ENCODE data around the gene RPL38.
"Not testable (repeated sequence)": the region's sequence is repeated elsewhere in the genome, so short reads cannot be mapped to it uniquely, and the experiment has no call there.

RPL38 gene

GRCh38 chr17:74185571-74186185, 17.8 kb upstream of the RPL38 start:
- no peak for DNase-seq

- DNase-seq: no peak
Measured at GRCh38 chr17:74186498-74186897, 17.0 kb upstream of the RPL38 start.

GRCh38 chr17:74187761-74188160, 15.7 kb upstream of the RPL38 start:
- no peak for DNase-seq

GRCh38 chr17:74188687-74189086, 14.8 kb upstream of the RPL38 start:
- DNase-seq: not testable (repeated sequence)

- no peak for DNase-seq
Measured at GRCh38 chr17:74190154-74190553, 13.3 kb upstream of the RPL38 start.

- no peak for DNase-seq
Measured at GRCh38 chr17:74190807-74191406, 12.6 kb upstream of the RPL38 start.

- peak; percentile 56 for DNase-seq
Measured at GRCh38 chr17:74192950-74193781, 10.3 kb upstream of the RPL38 start.

- DNase-seq: no peak
Measured at GRCh38 chr17:74194682-74195081, 8.8 kb upstream of the RPL38 start.

- no peak for DNase-seq
Measured at GRCh38 chr17:74196541-74197317, 6.7 kb upstream of the RPL38 start.

- no peak for DNase-seq
Measured at GRCh38 chr17:74197801-74198200, 5.7 kb upstream of the RPL38 start.

- DNase-seq: no peak
Measured at GRCh38 chr17:74198694-74199093, 4.8 kb upstream of the RPL38 start.

GRCh38 chr17:74199306-74200092, 4.0 kb upstream of the RPL38 start:
- DNase-seq: peak; percentile 44

- no peak for DNase-seq
Measured at GRCh38 chr17:74200112-74200511, 3.4 kb upstream of the RPL38 start.

- DNase-seq: no peak
Measured at GRCh38 chr17:74201250-74201649, 2.2 kb upstream of the RPL38 start.

GRCh38 chr17:74201948-74202347, 1.5 kb upstream of the RPL38 start:
- no peak for DNase-seq

- DNase-seq: no peak
Measured at GRCh38 chr17:74202938-74203337, 540 bp upstream of the RPL38 start.

- no peak for DNase-seq
Measured at GRCh38 chr17:74204474-74204873, 996 bp downstream of the RPL38 start.

- no peak for DNase-seq
Measured at GRCh38 chr17:74205274-74205673, 1.8 kb downstream of the RPL38 start.

GRCh38 chr17:74206332-74206818, 2.9 kb downstream of the RPL38 start:
- DNase-seq: no peak

- DNase-seq: peak; percentile 76
Measured at GRCh38 chr17:74210191-74211140, 7.0 kb downstream of the RPL38 start.

Measured in CD4-positive, alpha-beta T cell treated with Interferon gamma for 1 hour (primary cell).